ENCODE data around the gene KCNK3. TPM values are rescaled to one million over a fixed set of nuclear protein-coding genes. Genes with fewer than 3 reads are reported as not detected.

KCNK3 gene
- total and polyA plus RNA-seq, 3 donors from 2014 or later: 1.0 to 2.5 (median 1.5) TPM

DNA sequence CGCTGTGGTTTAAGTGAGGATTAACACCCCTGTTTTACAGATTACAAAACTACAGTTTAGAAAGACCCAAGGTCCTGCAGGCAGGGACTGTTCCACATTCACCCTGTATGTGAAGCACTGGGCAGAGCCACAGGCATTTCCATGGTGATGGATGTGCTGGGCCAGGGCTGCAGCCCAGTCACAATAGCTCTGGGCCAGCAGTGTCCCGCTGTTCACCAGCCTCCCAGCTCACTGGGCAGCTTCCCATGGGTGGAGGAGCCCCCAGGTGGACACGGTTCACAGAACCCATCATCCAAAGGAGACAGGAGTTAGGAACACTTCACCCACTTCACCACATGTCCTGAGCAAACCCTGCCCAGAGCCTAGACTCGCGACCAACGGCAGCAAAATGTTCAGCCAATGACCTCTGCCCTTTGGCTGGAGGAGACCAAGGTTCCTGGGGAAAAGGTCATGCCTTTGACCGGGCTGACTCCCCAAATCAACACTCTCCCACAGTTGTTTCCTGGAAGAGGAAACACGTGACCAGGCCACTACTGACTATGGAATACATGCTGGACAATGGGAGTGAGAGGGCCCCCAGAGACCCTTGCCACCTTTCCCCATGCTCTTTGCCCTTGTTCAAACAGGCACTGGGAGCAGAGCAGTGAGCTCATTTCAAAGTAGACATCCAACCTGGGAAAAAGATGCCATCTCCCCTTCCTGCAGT is 43.5 kb downstream of the KCNK3 start:
- Histone ChIP-seq H3K36me3 (ENCODE audit: low read depth, missing control alignments) (no peaks in the 10 kb centered on the region), H3K27ac (no peak overlapping the region), H3K27me3 (no peaks in the 10 kb centered on the region), H3K4me3 (no peak overlapping the region), H3K9me3 (no peaks in the 10 kb centered on the region), H3K4me1 (peaks cover 6% of the 10 kb centered on the region)
- intact Hi-C loops (cut with DNase I; ENCODE audit: low total_unique reads): no loop called here
- 57 to 65% methylated on average over 6 to 8 of the region's 8 CpGs for WGBS, 2 donors
- TF ChIP-seq, protein P1, sequence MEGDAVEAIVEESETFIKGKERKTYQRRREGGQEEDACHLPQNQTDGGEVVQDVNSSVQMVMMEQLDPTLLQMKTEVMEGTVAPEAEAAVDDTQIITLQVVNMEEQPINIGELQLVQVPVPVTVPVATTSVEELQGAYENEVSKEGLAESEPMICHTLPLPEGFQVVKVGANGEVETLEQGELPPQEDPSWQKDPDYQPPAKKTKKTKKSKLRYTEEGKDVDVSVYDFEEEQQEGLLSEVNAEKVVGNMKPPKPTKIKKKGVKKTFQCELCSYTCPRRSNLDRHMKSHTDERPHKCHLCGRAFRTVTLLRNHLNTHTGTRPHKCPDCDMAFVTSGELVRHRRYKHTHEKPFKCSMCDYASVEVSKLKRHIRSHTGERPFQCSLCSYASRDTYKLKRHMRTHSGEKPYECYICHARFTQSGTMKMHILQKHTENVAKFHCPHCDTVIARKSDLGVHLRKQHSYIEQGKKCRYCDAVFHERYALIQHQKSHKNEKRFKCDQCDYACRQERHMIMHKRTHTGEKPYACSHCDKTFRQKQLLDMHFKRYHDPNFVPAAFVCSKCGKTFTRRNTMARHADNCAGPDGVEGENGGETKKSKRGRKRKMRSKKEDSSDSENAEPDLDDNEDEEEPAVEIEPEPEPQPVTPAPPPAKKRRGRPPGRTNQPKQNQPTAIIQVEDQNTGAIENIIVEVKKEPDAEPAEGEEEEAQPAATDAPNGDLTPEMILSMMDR (IDR thresholded peaks at IDR 0.05): no peak
- TF ChIP-seq POLR2A (IDR thresholded peaks at IDR 0.05): no peak
- DNase-seq: no peak

DNA sequence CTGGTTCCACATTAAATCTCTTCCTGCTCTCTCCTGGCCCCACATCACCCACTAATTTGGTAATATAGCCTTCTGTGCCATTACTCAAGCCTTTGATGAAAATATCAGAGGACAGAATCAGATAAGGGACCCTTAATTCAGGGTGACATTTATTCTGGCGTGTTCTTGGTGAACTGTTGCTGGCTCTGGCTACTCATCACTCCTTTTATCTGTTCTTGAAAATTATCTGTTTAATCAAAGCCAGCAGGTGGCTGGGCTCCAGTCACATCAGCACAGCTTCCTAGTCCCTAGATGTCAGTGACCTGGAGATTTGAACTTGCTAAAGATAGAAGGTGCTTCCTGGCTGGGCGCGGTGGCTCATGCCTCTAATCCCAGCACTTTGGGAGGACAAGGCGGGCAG is 44.7 kb downstream of the KCNK3 start:
- Histone ChIP-seq H3K36me3 (ENCODE audit: low read depth, missing control alignments) (no peaks in the 10 kb centered on the region), H3K27me3 (no peaks in the 10 kb centered on the region), H3K4me3 (no peak overlapping the region), H3K4me1 (peaks cover 6% of the 10 kb centered on the region), H3K9me3 (no peaks in the 10 kb centered on the region), H3K27ac (no peak overlapping the region)
- TF ChIP-seq, protein P1 (IDR thresholded peaks at IDR 0.05): no peak
- TF ChIP-seq POLR2A (IDR thresholded peaks at IDR 0.05): no peak
- 87 to 96% methylated on average over 4 of the region's 4 CpGs for WGBS, 2 donors
- no peak for DNase-seq
- intact Hi-C loops (cut with DNase I; ENCODE audit: low total_unique reads): no loop called here

DNA sequence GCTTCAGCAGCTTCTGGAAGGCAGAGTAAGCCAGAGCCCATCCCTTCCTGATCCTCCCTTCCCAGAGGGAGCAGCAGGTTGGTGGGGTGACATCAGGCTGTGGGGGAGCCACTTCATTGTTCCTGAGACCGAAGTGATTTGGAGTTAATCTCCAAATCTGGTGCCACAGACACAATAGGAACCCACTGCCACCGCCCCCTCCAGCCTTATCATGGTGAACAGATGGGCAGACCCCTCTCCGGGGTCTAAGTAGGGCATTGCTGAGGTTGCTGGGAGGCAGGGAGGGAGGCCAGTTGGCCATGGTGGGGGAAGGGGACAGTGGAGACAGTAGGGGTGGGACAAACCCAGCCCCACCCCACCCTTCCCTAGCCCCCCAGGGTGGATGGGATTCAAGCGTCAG is 46.0 kb downstream of the KCNK3 start:
- TF ChIP-seq, protein P1 (IDR thresholded peaks at IDR 0.05): no peak
- no peak for TF ChIP-seq POLR2A (IDR thresholded peaks at IDR 0.05)
- H3K4me1 ChIP-seq: peaks cover 6% of the 10 kb centered on the region
- intact Hi-C loops (cut with DNase I; ENCODE audit: low total_unique reads): no loop called here
- WGBS, 2 donors: 90% methylated on average over 4 of the region's 4 CpGs; no CpG with 5 or more reads in 1 of the 2 donors
- no peaks in the 10 kb centered on the region for H3K36me3 ChIP-seq (ENCODE audit: low read depth, missing control alignments)
- DNase-seq: no peak
- H3K27me3 ChIP-seq: no peaks in the 10 kb centered on the region
- no peaks in the 10 kb centered on the region for H3K9me3 ChIP-seq
- no peak overlapping the region for H3K27ac ChIP-seq
- no peak overlapping the region for H3K4me3 ChIP-seq

DNA sequence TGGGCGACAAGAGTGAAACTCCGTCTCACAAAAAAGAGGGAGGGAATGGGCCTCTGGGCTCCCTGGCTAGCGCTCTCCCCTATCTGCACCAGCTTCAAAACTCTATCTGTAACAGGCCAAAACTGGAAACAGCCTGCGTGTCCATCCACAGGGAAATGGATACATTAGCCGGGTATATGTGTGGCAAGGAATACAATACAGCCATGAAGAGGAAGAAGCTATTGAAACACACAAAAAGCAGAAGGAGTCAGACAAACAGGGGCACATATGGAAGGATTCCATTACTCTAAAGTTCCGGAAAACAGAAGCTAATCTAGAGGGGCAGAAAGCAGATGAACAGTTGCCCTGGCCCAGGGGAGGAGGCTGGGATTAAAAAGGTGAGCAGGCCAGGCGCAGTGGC is 47.0 kb downstream of the KCNK3 start:
- no peak overlapping the region for H3K27ac ChIP-seq
- TF ChIP-seq, protein P1 (IDR thresholded peaks at IDR 0.05): no peak
- TF ChIP-seq POLR2A (IDR thresholded peaks at IDR 0.05): no peak
- no peaks in the 10 kb centered on the region for H3K27me3 ChIP-seq
- H3K9me3 ChIP-seq: no peaks in the 10 kb centered on the region
- H3K4me1 ChIP-seq: peaks cover 6% of the 10 kb centered on the region
- 88 to 93% methylated on average over 7 of the region's 7 CpGs for WGBS, 2 donors
- intact Hi-C loops (cut with DNase I; ENCODE audit: low total_unique reads): no loop called here
- H3K36me3 ChIP-seq (ENCODE audit: low read depth, missing control alignments): no peaks in the 10 kb centered on the region
- no peak overlapping the region for H3K4me3 ChIP-seq
- DNase-seq: no peak

DNA sequence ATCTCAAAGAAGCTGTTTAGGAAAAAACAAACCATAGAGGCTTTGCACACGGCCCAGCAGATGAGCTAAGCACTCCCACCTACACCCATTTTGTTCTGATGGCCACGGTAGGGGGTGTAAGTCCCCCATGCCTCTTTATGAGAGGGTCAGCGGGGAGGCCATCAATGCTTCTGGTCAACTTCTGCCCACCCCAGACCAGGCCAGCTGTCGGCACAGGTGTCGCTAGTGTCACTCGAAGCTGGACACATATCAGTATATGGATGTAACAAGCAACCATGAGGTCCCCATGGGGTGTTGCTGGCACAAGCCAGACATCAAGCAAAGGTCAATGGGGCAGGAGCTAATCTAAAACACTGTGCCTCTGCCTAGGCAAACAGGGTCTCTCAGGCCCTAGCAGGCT is 47.8 kb downstream of the KCNK3 start:
- 87 to 93% methylated on average over 6 of the region's 6 CpGs for WGBS, 2 donors
- no peak for TF ChIP-seq POLR2A (IDR thresholded peaks at IDR 0.05)
- TF ChIP-seq, protein P1 (IDR thresholded peaks at IDR 0.05): no peak
- intact Hi-C loops (cut with DNase I; ENCODE audit: low total_unique reads): loop anchor here (5.0 kb wide), 1 partner anchor 133 kb away; no protein-coding TSS in a partner anchor

More for the DNA sequence above, 47.8 kb downstream of the KCNK3 start:
- Histone ChIP-seq H3K9me3 (no peaks in the 10 kb centered on the region), H3K4me1 (peaks cover 6% of the 10 kb centered on the region), H3K27me3 (no peaks in the 10 kb centered on the region), H3K36me3 (ENCODE audit: low read depth, missing control alignments) (no peaks in the 10 kb centered on the region), H3K4me3 (no peak overlapping the region), H3K27ac (no peak overlapping the region)
- DNase-seq: no peak
